Stimulated activated CD8-positive, alpha-beta memory T cell treated with anti-CD3 and anti-CD28 coated beads, Interleukin-12 subunit alpha, Interleukin-12 subunit beta, amount 100 ng/mL, for 24 hours (primary cell): ENCODE data around the gene SLC6A13.
"Not testable (repeated sequence)": the region's sequence is repeated elsewhere in the genome, so short reads cannot be mapped to it uniquely, and the experiment has no call there.

Experiments
- DNase-seq: peaks from one replicate; pipeline ENCODE4 v3.0.0-alpha.2; 2020; ENCODE audit errors: extremely low read depth

Gene SLC6A13

DNA sequence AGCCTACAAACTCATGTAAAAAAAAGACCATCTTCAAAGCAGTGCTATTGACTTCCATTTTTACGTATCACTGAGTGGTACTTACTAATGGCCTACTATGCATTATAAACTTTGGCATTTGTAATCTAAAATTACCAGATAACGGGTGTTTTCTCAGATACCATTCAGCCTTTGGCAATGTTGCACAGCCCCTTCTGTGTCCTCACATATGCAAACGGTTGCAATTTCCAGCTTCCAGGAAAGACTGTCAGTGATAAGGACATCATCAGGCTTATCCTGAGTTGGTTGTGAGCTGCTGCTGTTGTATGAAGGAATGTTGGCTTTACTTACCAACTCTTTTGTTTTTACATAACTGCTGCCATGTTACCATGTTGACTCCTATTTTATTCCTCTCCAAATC, 1.6 kb upstream of the SLC6A13 start:
- DNase-seq, result no peak

GRCh38 chr12:263574-263973, 938 bp upstream of the SLC6A13 start:
- no peak for DNase-seq

- no peak for DNase-seq
Observed at GRCh38 chr12:262113-262512, 523 bp downstream of the SLC6A13 start.

GRCh38 chr12:257521-258321, 4.9 kb downstream of the SLC6A13 start:
- no peak for DNase-seq

DNA sequence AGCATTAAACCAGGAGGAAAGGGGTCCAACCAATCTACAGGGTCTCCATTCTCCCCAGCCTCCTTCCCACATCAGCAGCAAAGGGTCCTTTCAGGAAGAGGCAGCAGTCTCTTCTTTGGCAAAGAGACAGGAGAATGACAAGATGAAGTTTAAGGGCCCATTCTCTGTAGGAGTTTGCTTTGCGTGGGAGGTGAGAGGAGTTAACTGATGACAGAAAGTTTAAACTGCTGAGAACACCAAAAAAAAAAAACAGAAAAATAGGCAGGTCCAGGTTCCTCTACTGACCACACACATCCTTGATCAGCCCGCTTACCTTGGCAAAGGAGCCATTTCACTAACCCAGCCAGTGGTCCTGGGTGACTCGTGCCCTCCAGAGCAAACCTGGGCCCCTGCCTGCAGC, 5.7 kb downstream of the SLC6A13 start:
- DNase-seq, result no peak

DNA sequence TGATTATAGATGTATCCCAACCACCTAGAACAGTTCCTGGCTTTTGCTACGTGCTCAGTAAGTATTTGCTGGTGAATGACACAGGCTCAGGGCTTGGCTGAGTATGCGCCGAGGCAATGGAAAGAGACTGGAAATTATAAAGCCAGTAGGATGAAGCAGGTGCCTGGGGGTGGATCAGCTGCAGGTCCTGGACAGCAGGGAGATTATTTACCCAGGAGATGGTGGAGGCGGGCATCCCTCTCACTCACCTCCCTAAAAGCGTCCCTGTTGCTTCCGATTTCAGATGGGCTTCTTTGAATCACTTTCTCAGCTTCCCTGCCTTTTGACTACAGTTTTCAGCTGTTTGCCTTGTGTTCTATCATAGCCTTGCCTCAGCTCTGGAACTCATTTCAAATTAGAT, 6.4 kb downstream of the SLC6A13 start:
- DNase-seq, result no peak

DNA sequence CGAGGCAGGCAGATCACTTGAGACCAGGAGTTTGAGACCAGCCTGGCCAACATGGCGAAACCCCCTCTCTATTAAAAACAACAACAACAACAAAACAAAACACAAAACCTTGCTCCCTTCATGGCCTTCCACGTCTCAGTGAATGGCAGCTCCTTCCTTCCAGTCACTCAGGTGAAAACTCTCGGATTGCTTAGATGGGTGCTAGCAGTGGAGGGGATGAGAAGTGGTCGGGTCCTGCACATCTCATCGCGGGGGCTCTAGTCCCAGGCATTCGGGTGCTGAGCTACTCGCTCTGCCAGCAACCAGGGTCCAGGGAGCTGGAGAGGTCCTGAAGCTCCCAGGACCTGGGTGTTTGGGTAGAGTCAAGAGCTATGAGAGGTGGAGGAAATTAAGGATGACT, 7.7 kb downstream of the SLC6A13 start:
- DNase-seq, result no peak

DNA sequence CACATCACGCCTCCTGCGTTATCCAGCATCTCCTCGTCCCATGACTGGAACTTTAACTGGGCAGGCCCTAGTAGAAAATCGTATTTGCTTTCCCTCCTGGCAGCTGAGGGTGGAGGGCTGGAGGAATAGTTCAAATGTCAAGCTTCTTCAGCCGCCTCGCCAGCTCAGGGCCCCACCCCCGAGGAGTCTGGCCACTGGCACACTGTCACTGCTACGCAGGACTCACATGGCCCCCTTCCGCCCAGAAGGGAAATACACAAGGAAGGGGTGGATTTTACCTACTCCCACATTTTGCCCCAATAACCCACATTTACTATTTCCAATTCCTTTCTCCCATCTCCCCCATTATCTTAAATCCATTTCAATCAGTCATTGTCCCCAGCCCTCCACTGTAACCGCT, 8.6 kb downstream of the SLC6A13 start:
- no peak for DNase-seq

- DNase-seq, result no peak
Observed at GRCh38 chr12:253116-253831, 9.4 kb downstream of the SLC6A13 start.

DNA sequence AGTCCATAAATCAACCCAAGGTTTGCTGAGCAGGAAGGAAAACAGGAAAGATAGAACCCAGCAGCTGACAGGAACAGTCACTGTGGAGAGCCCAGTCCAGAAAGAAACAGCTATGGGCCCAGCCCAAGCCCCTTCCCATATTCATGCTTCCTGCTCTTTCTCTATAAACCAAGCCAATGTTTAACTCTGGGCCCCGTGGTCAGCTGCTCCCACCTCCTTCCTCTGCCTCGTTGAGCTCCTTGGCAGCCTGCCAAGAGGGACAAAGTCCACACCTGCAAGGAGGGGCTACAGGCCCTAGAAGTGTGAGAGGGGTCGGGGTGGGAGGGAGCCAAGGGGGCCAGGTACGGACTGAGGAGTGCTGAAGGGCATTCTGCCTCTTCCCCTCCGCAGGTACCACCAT, 10.0 kb downstream of the SLC6A13 start:
- no peak for DNase-seq

DNA sequence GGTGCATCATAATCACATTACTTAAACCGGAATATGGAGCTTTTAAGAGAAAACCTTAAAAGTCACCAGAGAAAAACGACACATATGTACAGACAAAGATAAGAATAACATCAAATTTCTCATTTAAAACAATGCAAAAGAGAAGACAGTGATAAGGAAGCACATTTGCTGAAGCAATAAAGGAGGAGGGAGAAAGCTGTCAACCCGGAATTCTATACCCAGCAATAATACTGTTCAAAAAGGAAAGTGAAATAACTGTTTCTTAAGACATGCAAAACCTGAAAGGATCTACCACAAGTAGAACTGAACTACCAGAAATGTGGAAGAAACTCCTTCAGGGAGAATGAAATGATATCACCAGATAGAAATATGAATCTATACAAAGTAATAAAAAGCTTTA, 15.4 kb downstream of the SLC6A13 start:
- DNase-seq, result no peak

DNA sequence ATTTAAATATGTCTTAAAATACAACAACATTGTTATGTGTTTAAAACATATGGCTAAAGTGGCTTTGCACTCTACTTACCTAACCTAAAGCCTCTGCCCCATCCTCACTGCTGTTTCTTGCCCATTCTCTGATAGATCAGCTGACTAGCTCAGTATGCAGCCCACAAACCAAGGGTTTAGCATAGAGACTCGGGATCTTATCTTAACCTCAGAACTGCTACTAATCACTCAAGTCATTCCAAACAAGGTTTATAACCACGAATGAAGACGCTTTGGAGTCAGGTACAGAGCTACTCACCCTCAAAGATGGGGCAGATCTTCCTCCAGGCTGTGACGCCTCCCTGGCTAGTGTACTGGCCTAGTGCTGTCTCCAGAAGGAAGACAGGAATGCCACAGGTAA, 19.3 kb downstream of the SLC6A13 start:
- no peak for DNase-seq

DNA sequence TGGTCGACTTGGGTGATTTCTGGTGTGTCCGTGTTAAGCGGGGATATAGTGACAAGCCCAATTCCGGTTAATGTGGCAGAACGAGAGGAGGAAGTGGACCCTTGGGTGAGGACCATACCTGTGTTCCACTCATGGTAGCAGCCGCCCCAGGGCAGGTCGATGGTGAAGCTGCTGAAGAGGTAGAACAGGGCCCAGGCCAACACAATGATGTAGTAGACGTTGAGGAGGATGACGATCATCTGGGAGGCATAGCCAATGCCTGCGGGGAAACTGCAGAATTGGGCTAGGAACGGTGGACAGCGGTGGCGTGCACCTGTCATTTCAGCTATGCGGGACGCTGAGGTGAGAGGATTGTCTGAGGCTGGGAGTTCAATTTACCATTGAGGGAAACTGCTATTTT, 20.1 kb downstream of the SLC6A13 start:
- no peak for DNase-seq

DNA sequence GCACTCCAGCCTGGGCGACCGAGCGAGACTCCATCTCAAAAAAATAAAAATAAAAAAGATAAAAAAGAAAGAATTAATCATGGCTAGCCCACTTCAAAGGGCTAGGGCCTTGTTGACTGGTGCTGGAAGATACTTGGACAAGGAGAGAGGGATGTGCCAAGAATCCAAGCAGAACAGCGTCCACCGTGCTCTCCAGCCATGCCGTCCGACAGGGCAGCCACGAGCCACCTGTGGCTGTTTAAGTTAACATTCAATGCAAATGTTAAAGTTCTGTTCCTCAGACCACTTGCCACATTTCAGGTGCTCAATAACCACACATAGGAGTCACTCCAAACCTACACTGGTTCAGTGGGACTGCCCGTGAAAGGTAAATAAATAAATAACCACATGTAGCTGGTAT, 21.4 kb downstream of the SLC6A13 start:
- DNase-seq, result no peak

DNA sequence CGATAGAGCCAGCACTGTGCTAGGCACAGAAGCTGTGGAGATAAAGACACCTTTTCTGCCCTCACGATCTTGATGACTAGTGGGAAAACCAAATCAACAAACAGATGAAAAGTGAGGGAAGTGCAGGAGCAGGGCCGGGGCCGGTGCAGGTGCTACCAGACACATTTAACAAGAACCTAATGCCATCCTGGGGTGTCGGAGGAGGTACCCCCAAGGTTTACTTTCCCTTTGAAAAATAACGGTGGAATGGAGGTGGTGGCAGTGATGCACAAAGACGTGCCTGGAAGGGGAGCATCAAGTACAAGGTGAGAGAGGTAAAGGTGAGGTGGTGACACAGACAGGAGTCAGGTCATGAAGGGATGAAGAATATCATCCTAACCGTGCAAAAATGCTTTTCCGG, 22.1 kb downstream of the SLC6A13 start:
- no peak for DNase-seq

DNA sequence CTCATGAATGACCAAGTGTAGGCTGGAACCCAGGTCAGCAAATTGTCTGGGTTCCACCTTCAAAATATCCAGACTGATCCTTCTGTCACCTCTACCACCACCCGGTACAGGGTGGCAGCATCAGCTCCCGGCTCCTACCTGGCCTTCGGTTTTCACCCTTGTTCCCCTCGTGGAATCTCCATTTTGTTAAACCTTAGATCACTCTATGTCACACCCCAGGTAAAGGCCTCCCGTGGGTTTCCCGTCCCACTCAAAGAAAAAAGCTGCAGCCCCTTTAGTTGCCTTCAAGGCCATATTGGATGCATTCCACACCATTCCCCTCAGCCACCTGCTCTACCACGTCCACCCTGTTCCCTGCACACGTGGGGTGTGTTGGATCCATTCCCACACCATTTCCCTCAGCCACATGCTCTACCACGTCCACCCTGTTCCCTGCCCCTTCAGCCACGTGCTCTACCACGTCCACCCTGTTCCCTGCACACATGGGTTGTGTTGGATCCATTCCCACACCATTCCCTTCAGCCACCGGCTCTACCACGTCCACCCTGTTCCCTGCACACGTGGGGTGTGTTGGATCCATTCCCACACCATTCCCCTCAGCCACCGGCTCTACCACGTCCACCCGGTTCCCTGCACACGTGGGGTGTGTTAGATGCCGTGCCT, 23.8 kb downstream of the SLC6A13 start:
- no peak for DNase-seq

- DNase-seq, result no peak
Observed at GRCh38 chr12:238116-238515, 24.5 kb downstream of the SLC6A13 start.

DNA sequence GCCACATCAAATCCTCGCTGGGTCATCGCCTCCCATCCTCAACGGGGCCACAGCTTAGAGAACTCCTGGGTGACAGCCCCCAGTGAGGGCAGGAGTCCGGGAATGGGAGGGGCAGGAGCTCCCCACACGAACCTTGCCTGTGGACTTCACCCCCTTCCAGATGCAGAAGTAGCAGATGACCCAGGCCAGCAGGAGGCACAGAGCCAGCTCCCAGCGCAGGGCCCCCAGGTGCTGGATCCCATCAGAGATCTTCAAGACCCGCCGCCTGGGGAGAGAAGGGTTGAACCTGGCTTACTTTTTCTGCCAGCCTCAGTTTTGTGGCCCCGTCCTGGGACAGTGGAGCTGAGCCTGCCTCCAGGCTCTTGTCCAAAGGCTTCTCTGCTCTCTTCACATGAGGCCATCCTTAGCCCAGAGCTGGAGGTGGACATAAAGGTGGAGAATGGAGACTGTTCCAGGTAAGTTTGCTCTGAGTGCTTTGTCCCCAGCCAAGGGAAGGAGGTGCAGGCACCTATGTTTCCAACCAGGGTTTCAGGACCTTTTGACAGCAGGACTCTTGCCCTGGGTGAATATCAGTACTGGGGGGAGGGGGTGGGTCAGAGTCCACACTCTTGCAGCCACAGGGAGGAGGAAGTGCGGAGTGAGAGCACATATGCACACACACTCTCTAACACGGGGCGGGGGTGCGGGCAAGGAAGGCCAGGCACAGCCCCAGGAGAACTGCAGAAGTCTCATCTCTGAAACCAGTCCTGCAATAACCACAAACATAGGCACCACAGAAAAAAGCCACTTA, 25.4 kb downstream of the SLC6A13 start:
- DNase-seq, result no peak

- no peak for DNase-seq
Observed at GRCh38 chr12:236445-236844, 26.2 kb downstream of the SLC6A13 start.

- DNase-seq, result not testable (repeated sequence)
Observed at GRCh38 chr12:235967-236366, 26.7 kb downstream of the SLC6A13 start.

- DNase-seq, result no peak
Observed at GRCh38 chr12:234891-235415, 27.7 kb downstream of the SLC6A13 start.

GRCh38 chr12:234019-234418, 28.6 kb downstream of the SLC6A13 start:
- DNase-seq, result no peak
